Vagina (tissue), 2 donors: ENCODE measurements around the gene PDCL2.

ENCODE experiments used
- CTCF ChIP-seq, 3 experiments: fragments of 450-650 bp in 2 of 3; fragments of 200-600 bp in 1 of 3; sonication (generic) in 1 of 3; IDR thresholded peaks; one replicate each; pipeline ENCODE4 v1.5.1; 2017 to 2019; ENCODE audit warnings: antibody characterized with exemption in 3 of 3, mild to moderate bottlenecking in 2 of 3, moderate library complexity in 2 of 3
- POLR2A ChIP-seq, 2 donors: fragments of 450-650 bp; IDR thresholded peaks; one replicate each; pipeline ENCODE4 v1.6.1; 2017; ENCODE audit warnings: antibody characterized with exemption in 2 of 2, mild to moderate bottlenecking in 2 of 2, moderate library complexity in 2 of 2
- POLR2AphosphoS5 ChIP-seq, 2 donors: sonication (generic); formaldehyde crosslinking; IDR thresholded peaks; one replicate each; pipeline ENCODE4 v1.9.0; 2017; ENCODE audit warnings: antibody characterized with exemption in 2 of 2, mild to moderate bottlenecking in 2 of 2, low read depth in 1 of 2; ENCODE audit not compliant: insufficient read depth in 1 of 2

DNA sequence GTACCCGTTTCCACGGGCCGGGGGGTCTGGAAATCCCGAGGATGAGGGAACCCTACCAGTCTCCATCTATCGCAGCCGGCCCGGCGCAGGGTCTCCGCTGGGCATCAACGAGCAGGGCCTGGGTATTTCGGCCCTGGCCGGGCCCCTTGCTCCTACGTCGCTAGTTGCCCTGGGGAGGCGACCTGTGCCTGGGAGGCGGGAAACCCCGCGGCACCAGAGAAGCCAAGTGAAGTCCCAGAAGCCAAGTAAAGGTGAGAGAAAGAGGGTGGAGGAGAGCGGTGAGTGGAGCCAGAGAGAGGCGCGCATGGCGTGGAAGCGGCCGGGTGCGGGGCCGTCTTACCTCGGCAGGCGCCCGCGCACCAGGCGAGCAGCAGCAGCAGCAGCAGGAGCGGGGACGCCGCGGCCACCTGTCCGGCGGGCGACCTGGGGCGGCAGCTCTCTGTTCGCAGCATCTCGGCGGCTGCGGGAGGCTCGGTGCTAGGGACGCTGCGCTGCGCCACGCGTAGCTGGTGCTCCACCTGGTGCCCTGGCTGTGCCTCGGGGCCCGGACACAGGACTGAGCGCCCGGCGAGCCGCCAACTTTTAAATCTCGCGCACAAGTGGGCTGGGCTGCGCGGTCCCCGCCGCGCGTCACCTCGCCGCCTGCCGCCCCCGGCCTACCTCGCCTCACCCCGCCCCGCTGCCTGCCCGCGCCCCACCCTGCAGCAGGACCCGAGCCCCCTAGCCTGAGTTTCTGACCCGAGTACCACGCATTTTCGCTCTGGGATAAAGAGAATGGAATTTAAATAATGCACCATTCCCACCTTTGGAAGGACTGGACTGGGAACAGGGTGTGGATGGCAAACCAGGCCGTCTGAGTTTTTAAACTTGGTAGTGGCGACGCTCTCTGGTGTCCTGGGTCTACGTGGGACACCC lies 44.0 kb upstream of the PDCL2 start, which contains the start of gene NMU:
- TF ChIP-seq CTCF (IDR thresholded peaks at IDR 0.05) (no peak), POLR2AphosphoS5 (IDR thresholded peaks at IDR 0.05; ENCODE audit: insufficient read depth in 1 of 2, low read depth in 1 of 2) (no peak), POLR2A (IDR thresholded peaks at IDR 0.05) (no peak)
